GM15510 (cell line): ENCODE measurements around the gene AP2A1.

Source experiments
- POLR2A ChIP-seq: IDR thresholded peaks from 3 replicates; pipeline ENCODE4 v1.6.1; 2011; ENCODE audit warnings: borderline replicate concordance; ENCODE audit not compliant: insufficient read length; ENCODE audit errors: extremely low read depth

AP2A1 gene

GRCh38 chr19:49758292-49758691, 8.5 kb upstream of the AP2A1 start:
- no peak for TF ChIP-seq POLR2A

GRCh38 chr19:49761249-49761624, 5.6 kb upstream of the AP2A1 start:
- TF ChIP-seq POLR2A, result no peak

- no peak for TF ChIP-seq POLR2A
Observed at GRCh38 chr19:49761625-49762311, 5.0 kb upstream of the AP2A1 start.

GRCh38 chr19:49763230-49763629, 3.6 kb upstream of the AP2A1 start, which contains the start of gene TSKS:
Gene TSKS, minus strand, starts transcription at chr19:49763306. Its CDS starts 59 bp downstream, at chr19:49763247.
- TF ChIP-seq POLR2A, result no peak

GRCh38 chr19:49764341-49764740, 2.5 kb upstream of the AP2A1 start:
- TF ChIP-seq POLR2A, result no peak

- TF ChIP-seq POLR2A, result peak; percentile 81
Observed at GRCh38 chr19:49766007-49766929, 533 bp upstream of the AP2A1 start.

- TF ChIP-seq POLR2A, result no peak
Observed at GRCh38 chr19:49767381-49767780, 580 bp downstream of the AP2A1 start.

GRCh38 chr19:49767967-49768581, 1.3 kb downstream of the AP2A1 start:
- no peak for TF ChIP-seq POLR2A

GRCh38 chr19:49770529-49770928, 3.7 kb downstream of the AP2A1 start:
- TF ChIP-seq POLR2A, result no peak

GRCh38 chr19:49771674-49772139, 4.9 kb downstream of the AP2A1 start:
- no peak for TF ChIP-seq POLR2A

- TF ChIP-seq POLR2A, result no peak
Observed at GRCh38 chr19:49772850-49773432, 6.1 kb downstream of the AP2A1 start.

GRCh38 chr19:49773663-49774350, 7.0 kb downstream of the AP2A1 start:
- no peak for TF ChIP-seq POLR2A

- no peak for TF ChIP-seq POLR2A
Observed at GRCh38 chr19:49774969-49775368, 8.2 kb downstream of the AP2A1 start.

- no peak for TF ChIP-seq POLR2A
Observed at GRCh38 chr19:49775742-49776370, 9.1 kb downstream of the AP2A1 start.
